GM04504 (cell line): ENCODE measurements around the gene PRR33.

Experiments
- DNase-seq: peaks from one replicate; pipeline ENCODE4 v3.0.0-alpha.2; 2012; ENCODE audit warnings: low read depth

The PRR33 gene

DNA sequence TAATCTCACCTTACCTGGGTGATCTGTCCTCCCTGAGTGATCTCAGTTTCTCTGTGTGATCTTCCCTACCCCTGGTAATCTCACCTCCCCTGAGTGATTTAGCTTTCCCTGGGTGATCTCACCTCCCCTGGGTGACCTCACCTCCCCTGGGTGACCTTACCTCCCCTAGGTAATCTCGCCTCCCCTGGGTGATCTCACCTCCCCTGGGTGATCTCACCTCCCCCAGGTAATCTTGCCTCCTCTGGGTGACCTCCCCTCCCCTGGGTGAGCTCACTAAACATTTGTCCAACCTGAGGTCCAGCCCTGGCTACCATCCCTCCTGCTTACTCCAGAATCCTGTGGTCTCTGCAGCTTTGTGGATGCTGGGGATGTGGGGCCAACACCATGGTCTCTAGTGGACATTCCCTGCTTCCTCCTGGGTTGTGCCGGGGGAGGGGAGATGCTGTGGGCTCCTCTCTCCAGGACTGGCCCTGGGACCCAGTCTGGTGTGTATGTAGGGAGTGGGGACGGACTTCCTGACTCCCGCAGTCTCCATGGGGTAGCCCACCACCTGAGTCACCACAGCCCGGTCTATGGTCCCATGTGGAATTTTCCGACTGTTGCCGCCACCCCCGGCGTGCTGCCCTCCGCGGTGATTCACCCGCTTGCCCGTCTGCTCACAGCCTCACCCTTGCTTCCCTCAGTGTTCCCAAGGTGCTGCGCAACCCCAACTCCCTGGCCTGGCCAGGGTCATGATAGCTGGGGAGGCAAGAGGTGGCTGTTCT lies 28.9 kb downstream of the PRR33 start:
- DNase-seq: peak; percentile 4

DNA sequence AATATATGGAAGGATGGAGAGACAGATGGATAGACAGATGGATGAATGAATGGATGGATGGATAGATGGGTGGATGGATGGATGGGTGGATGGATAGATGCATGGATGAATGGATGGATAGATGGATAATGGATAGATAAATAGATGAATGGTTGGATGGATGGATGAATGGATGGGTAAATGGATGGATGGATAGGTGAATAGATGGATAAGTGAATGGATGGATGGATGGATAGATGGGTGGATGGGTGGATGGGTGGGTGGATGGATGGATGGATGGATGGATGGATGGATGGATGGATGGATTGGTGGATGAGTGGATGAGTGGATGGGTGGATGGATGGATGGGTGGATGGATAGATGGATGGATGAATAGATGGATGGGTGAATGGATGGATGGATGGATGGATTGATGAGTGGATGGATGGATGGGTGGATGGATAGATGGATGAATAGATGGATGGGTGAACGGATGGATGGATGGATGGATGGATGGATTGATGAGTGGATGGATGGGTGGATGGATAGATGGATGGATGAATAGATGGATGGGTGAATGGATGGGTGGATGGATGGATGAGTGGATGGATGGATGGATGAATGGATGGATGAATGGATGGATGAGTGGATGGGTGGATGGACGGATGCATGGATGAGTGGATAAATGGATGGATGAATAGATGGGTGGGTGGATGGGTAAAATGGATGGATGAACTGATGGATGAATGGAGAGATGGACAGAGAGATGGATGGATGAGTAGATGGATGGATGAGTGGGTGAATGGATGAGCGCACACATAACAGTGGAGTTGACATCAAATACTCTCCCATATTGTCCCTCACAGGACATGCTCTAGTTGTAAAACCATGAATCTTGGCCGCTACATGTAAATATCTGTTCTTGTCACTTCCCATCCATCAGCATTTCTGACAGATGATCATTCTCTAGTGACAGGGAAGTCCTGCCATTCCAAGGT lies 30.0 kb downstream of the PRR33 start:
- no peak for DNase-seq

DNA sequence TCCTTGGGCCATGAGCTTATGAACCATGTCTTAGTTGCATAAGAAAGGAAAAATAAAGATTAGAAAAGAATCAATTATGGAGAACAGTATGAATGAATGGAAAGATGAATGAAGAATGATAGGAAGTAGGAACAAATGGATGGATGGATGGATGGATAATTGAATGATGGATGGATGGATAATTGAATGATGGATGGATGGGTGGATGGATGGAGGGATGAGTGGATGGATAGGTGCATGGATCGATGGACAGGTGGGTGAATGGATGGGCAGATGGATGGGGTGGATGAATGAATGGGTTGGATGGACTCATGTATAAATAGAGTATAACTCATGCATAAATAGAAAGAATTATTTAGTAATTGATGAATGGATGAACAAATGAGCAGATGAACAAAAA lies 31.6 kb downstream of the PRR33 start:
- no peak for DNase-seq

DNA sequence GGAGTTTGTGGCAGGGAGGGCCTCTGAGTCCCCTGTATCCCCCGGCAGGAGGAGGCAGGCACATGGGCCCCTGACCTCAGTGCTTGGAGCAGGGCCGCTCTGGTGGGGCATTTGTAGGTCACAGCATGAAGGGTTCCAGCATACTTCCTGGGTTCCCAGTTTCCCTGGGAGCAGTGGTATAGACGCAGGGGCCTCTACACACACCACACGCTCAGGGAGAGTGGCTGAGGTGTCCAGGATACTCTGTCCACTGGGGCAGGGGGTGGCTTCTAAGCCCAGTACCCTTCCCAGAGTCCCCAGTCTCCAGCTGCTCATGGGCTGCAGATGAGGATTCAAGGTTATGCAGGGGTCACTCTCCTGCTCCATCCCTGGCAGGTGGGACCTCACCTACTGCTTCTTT lies 32.7 kb downstream of the PRR33 start:
- DNase-seq: no peak

- no peak for DNase-seq
Observed at GRCh38 chr11:1858576-1858975, 33.1 kb downstream of the PRR33 start.

GRCh38 chr11:1858154-1858553 lies 33.5 kb downstream of the PRR33 start:
- DNase-seq: no peak

DNA sequence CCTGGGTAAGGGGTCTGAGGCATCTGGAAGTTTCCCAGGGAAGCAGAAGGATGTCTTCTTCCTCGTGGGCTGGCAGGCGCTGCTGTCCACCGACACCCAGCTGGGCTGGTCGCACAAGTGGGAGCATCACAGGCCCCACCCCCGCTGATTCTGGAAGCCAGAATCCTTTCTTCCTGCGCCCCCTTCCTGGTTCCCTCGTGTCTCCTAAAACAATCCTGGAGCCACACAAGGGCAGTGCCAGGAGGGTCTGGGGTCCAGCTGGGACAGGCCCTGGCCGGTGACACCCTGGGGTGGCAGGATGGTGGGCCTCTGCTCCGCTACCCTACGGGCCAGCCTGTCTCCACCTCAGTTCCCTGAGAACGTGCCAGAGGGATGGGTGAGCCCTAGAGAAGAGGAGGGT lies 34.6 kb downstream of the PRR33 start:
- DNase-seq: no peak

- no peak for DNase-seq
Observed at GRCh38 chr11:1856306-1857005, 35.2 kb downstream of the PRR33 start.

DNA sequence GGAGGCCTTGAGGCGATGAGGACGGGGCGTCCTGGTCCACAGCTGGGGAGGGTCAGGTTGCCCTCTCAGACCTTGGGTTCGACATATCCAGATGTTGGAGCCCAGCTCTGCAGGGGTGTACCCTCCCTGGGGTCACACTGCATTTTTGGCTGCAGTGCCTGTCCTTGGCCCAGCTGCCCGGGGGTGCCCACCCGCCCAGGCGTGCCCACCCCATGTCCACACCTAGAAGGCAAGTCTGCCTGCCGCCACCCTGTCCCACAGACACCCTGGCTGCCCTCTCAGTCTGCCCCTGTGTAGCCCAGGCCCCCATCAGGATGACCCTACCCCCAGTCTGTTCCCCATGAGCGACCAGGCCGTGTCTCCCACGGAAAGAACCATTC lies 35.8 kb downstream of the PRR33 start:
- DNase-seq: no peak

DNA sequence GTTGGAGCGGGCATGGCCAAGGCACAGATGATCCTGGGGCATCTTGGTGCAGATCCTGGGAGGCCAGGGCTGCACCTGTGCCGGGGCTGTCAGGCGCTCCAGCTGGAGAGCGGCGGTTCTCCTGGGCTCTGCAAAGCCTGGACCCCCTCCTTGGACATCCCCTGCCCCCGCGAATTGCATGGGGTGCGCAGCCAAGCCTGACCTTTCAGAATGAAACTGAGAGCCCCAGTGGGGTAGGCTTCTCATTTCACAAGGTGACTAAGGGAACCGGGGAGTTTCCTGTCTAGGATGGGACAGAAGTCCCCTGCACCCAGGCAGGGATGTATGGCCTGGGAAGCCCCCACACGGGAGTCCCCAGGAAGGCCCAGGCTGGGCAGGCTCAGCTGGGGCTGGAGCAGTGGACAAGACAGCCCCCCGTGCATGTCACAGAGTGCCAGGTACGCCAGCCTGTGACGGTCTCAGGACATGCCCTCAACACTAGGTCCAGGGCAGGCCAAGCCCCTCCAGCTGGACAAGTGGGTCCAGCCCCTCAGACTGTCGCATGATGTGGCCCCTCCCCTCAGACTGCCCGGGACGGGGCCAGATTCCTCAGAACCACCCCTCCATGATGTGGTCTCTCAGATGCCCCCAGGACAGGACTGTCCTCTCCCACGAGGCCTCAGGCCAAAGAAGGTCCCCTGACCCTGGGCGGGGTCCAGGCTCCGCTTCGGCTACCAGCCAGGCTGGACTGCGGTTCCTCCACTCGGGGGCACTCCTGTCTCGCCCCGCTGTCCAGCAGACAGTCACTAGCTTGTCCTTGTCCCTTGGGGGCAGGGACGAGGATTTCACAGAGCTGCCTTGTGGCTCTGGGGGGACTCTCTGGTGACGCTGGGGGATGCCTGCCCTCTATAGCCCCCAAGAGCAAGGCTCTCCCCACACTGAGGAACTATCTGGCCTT lies 36.5 kb downstream of the PRR33 start:
- DNase-seq: no peak

DNA sequence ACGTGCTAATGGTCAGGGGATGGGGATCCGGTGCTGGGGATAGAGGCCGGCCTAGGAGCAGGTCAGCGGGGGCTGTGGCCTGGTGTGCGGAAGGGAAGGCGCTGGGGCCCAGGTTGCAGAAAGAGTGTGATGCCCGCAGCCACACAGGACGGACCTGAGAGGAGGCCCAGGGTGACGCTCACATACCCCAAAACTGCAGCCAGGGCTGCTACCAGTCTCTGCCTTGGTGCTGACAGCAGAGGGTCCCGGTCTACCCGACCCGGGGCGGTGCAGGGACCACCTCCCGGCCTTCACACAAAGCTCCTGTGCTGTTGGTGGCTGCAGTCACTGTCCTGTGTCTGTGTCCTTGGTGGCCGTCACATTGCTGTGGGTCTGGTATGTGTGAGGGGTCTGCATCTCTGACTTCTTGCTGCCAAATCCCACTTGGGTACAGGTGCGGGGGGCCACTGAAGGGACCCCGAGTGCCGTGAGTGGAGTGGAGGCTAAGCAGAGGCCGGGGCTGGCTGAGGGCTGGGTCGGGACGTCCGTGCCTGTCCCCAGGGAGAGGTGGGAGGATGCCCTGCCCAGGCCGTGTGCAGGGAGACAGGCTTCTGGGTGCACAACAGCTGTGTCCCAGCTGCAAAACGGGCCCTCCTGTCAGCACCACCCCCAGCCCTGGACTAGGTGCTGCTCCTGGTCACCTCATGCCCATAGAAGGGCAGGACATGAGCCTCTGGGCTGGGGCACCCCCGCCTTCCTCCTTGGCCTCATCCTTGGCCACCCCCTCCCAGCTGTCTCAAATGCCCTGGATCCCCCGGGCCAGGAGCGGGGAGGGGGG lies 37.4 kb downstream of the PRR33 start:
- no peak for DNase-seq

- no peak for DNase-seq
Observed at GRCh38 chr11:1853376-1854131, 38.1 kb downstream of the PRR33 start.

- no peak for DNase-seq
Observed at GRCh38 chr11:1852877-1853276, 38.8 kb downstream of the PRR33 start, which contains the start of gene LSP1. Gene LSP1, plus strand, starts transcription at chr11:1853084. Its CDS starts 61 bp downstream, at chr11:1853145.

- no peak for DNase-seq
Observed at GRCh38 chr11:1852271-1852876, 39.3 kb downstream of the PRR33 start.

DNA sequence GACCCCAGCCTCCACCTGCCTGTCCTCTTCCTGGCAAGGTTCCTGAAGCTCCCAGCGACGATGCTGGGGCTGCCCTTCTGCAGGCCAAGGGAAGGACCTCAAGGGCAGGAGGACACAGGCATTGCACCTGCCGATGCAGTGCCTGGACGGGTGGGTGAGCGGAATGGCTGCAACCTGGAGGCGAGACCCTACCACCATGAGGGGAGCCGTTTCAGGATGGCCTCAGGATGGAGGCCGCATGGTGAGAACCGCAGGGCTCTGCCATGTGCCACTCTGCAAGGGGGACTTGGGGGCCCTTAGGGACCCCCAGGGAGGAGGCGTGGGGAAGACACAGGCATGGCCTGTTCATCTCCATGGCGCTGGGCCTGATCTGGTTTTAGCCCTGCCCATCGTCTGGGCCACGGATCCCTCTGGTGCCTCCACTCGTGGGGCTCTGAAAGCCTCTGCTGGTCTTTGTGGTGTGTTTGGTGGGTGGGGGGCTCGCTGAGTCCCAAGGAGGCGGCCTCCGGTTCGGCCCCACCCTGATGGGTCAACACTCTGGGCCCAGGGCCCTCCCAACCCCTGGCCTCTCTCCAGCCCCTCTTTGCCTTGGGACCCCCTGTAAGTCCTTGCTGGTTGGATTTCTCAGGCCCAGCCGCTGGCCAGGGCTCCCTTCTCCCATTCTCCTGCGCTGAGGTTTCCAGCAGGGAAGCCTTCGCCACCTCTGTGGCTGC lies 40.1 kb downstream of the PRR33 start:
- no peak for DNase-seq

DNA sequence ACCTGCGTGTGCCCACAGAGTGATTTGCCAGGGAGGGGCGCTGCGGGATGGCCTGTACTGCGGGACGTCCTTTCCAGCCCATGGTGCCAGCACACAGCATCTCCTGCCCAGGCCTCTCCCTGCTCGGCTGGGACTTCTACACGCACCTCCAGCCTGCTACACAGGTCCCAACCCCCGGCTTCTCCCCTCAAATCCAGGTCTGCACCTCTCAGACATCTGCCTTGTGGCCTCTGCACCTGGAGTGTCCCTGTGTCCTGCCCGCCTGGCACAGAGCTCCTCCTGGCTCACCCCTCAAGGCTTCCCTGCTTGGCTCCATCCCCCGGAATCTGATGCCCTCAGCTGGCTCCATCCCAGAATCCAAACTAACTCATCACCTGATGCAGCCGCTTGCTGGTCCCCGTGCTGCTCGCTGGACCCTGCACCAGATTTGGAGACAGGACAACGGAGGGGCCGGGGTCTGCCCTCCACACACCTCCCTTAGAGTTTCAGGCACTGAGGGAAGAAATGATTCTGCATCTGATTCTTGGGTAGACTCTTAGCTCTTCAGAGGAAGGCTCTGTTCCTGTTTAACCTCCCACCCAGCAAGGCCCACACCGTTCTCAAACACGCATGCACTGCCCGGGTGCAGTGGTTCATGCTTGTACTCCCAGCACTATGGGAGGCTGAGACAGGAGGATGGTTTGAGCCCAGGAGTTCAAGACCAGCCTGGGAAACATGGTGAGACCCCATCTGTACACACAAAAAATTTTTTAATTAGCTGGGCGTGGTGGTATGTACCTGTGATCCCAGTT lies 42.9 kb downstream of the PRR33 start:
- no peak for DNase-seq

DNA sequence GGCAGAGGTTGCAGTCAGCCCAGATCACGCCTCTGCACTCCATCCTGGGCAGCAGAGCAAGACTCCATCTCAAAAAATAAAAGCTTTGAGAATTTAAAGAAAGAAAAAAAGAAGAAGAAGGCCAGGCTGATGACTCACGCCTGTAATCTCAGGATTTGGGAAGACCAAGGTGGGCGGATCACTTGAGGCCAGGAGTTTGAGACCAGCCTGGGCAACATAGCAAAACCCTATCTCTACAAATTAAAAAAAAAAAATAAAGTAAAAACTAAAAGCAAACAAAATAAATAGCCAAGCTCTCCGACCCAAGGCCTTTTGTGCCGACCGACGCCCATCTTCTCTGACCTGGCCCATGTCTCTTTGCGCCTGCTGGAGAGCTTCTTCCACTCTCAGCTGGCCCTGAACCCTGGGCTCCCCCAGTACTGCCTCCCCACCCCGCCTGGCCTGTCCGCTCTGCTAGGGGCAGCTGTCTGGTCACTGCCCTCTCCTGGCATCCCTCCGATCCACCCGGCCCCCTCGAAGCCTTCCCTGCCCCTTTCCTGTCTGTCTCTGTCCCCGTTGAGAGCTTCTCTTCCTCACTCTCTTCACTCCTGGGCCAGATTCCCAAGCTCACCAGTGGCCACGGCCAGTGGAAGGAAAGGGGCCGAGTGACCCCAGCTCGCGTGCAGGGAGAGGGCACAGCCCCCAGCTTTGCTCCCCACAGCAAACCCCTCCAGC lies 43.6 kb downstream of the PRR33 start:
- DNase-seq: no peak
